ENCODE data around the gene PBX3.

PBX3 gene

GRCh38 chr9:125706651-125707471, 40.3 kb upstream of the PBX3 start, which contains the start of gene MAPKAP1:
MAPKAP1 (minus strand) TSS chr9:125707208; CDS start chr9:125672574, 34,634 bp downstream.
- peaks cover 3% of the 10 kb centered on the region for H3K27me3 Mint-ChIP-seq (ENCODE audit: low read depth, poor library complexity)
- DNase-seq: peak; percentile 97
- peaks cover 19% of the 10 kb centered on the region for H3K4me1 Mint-ChIP-seq
- no peak within 1 kb of the TSS for H3K27ac Mint-ChIP-seq
- H3K4me3 Mint-ChIP-seq: peak within 1 kb of the TSS; percentile 83
- H3K36me3 Mint-ChIP-seq (ENCODE audit: low read depth): no peaks in the 10 kb centered on the region
- H3K9me3 Mint-ChIP-seq: peaks cover 3% of the 10 kb centered on the region
- TF ChIP-seq CTCF (IDR thresholded peaks at IDR 0.05): no peak

GRCh38 chr9:125707472-125707804, 39.7 kb upstream of the PBX3 start:
- H3K27me3 Mint-ChIP-seq (ENCODE audit: low read depth, poor library complexity): peaks cover 7% of the 10 kb centered on the region
- H3K4me3 Mint-ChIP-seq: peak overlapping the region; percentile 83
- H3K9me3 Mint-ChIP-seq: peaks cover 3% of the 10 kb centered on the region
- DNase-seq: no peak
- no peak overlapping the region for H3K27ac Mint-ChIP-seq
- no peak for TF ChIP-seq CTCF (IDR thresholded peaks at IDR 0.05)
- peaks cover 19% of the 10 kb centered on the region for H3K4me1 Mint-ChIP-seq
- no peaks in the 10 kb centered on the region for H3K36me3 Mint-ChIP-seq (ENCODE audit: low read depth)

- no peaks in the 10 kb centered on the region for H3K4me1 Mint-ChIP-seq
- no peak overlapping the region for H3K4me3 Mint-ChIP-seq
- no peaks in the 10 kb centered on the region for H3K36me3 Mint-ChIP-seq (ENCODE audit: low read depth)
- no peak overlapping the region for H3K27ac Mint-ChIP-seq
- TF ChIP-seq CTCF (IDR thresholded peaks at IDR 0.05): no peak
- peaks cover 23% of the 10 kb centered on the region for H3K27me3 Mint-ChIP-seq (ENCODE audit: low read depth, poor library complexity)
- DNase-seq: no peak
- no peaks in the 10 kb centered on the region for H3K9me3 Mint-ChIP-seq
Observed at GRCh38 chr9:125726456-125727132, 20.6 kb upstream of the PBX3 start.

- DNase-seq: no peak
- peaks cover 4% of the 10 kb centered on the region for H3K4me1 Mint-ChIP-seq
- peaks cover 19% of the 10 kb centered on the region for H3K27me3 Mint-ChIP-seq (ENCODE audit: low read depth, poor library complexity)
- H3K27ac Mint-ChIP-seq: no peak overlapping the region
- H3K4me3 Mint-ChIP-seq: no peak overlapping the region
- no peak for TF ChIP-seq CTCF (IDR thresholded peaks at IDR 0.05)
- no peaks in the 10 kb centered on the region for H3K9me3 Mint-ChIP-seq
- H3K36me3 Mint-ChIP-seq (ENCODE audit: low read depth): no peaks in the 10 kb centered on the region
Observed at GRCh38 chr9:125730168-125730567, 17.0 kb upstream of the PBX3 start.

- DNase-seq: peak; percentile 57
- H3K27ac Mint-ChIP-seq: no peak overlapping the region
- H3K4me3 Mint-ChIP-seq: no peak overlapping the region
Observed at GRCh38 chr9:125732562-125732961, 14.6 kb upstream of the PBX3 start.

More at GRCh38 chr9:125732562-125732961, 14.6 kb upstream of the PBX3 start:
- peaks cover 39% of the 10 kb centered on the region for H3K27me3 Mint-ChIP-seq (ENCODE audit: low read depth, poor library complexity)
- H3K4me1 Mint-ChIP-seq: peaks cover 4% of the 10 kb centered on the region
- no peaks in the 10 kb centered on the region for H3K36me3 Mint-ChIP-seq (ENCODE audit: low read depth)
- TF ChIP-seq CTCF (IDR thresholded peaks at IDR 0.05): no peak
- no peaks in the 10 kb centered on the region for H3K9me3 Mint-ChIP-seq

Measured in nephron progenitor cell (in vitro differentiated cells).